Measurements from ENCODE around the gene TAS2R50.

DNA sequence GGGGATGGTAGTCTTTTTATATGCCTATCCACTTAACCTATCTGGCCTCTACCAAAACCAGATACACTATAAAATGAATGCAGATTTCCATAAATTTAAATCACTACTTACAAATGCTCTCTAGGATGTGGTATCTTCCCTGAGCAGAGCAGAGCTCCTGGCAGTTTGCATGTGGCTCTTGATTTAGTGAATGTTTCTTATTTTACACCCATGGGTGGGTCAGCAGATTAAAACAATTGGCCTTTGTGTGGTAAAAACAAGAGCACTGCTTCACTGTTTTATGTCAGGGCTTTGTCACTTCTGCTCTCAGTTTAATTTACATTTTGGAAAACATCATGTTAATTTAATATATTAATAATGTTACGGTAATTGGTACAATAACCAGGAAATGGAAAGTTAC lies 30.2 kb upstream of the TAS2R50 start:
- TF ChIP-seq POLR2A (IDR thresholded peaks at IDR 0.05; ENCODE audit: low read depth, low read length): no peak
- no peak for TF ChIP-seq POLR2AphosphoS5 (IDR thresholded peaks at IDR 0.05; ENCODE audit: low read depth, low read length)
- TF ChIP-seq TAF1 (IDR thresholded peaks at IDR 0.05; ENCODE audit: borderline replicate concordance, low read depth, low read length): no peak

All from GM12892 (cell line).